Fibroblast of the aortic adventitia (primary cell): ENCODE measurements around the gene PRKD1. TPM values are rescaled to one million over a fixed set of nuclear protein-coding genes. Genes with fewer than 3 reads are reported as not detected.
A peak's percentile ranks its signal among the peaks of the same experiment; 100 is the strongest.
"Not testable (repeated sequence)": the region's sequence is repeated elsewhere in the genome, so short reads cannot be mapped to it uniquely, and the experiment has no call there.

Experiments used
- DNase-seq: peaks from one replicate; pipeline ENCODE4 v3.0.0-alpha.2; 2010; ENCODE audit warnings: low read depth
- H3K4me3 ChIP-seq: 2 replicates; pipeline ENCODE4 v1.5.1; 2011; ENCODE audit warnings: low read depth, mild to moderate bottlenecking, control low read depth, low read length, moderate library complexity
- total RNA-seq: library from RNA; depleted of rRNA; stranded (reverse); fragments of >200 nt; gene quantifications from 2 replicates; pipeline ENCODE4 v1.2.3, GENCODE V29; 2012; ENCODE audit warnings: low replicate concordance
- TF ChIP-seq, protein P1 (sequence below): IDR thresholded peaks from 2 replicates; pipeline ENCODE4 v1.5.1; 2011; ENCODE audit warnings: mild to moderate bottlenecking, low read length, control low read depth, inconsistent platforms; ENCODE audit not compliant: insufficient read depth

PRKD1 gene
- total RNA-seq, 1 donor: 11.5 TPM

DNA sequence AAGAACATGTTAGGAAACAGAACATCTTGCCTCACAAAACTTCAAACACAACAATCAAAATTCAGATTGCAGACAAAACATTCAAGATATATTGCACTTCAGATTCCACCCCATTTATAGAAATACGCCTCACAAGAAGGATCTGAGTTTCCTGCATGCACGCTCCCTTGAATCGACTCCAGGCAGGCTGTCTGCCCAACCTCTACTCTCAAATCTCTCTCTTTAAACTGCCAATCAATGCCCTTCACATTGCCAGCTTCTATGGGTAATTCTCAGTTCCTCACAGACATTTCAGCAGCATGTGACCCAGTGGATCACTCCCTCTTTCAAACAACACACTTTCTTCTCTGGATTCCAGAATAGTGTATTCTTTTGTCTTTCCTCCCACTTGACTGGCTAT lies 184.1 kb downstream of the PRKD1 start:
- H3K4me3 ChIP-seq: no peak overlapping the region
- TF ChIP-seq, protein P1, sequence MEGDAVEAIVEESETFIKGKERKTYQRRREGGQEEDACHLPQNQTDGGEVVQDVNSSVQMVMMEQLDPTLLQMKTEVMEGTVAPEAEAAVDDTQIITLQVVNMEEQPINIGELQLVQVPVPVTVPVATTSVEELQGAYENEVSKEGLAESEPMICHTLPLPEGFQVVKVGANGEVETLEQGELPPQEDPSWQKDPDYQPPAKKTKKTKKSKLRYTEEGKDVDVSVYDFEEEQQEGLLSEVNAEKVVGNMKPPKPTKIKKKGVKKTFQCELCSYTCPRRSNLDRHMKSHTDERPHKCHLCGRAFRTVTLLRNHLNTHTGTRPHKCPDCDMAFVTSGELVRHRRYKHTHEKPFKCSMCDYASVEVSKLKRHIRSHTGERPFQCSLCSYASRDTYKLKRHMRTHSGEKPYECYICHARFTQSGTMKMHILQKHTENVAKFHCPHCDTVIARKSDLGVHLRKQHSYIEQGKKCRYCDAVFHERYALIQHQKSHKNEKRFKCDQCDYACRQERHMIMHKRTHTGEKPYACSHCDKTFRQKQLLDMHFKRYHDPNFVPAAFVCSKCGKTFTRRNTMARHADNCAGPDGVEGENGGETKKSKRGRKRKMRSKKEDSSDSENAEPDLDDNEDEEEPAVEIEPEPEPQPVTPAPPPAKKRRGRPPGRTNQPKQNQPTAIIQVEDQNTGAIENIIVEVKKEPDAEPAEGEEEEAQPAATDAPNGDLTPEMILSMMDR: no peak
- DNase-seq: no peak

DNA sequence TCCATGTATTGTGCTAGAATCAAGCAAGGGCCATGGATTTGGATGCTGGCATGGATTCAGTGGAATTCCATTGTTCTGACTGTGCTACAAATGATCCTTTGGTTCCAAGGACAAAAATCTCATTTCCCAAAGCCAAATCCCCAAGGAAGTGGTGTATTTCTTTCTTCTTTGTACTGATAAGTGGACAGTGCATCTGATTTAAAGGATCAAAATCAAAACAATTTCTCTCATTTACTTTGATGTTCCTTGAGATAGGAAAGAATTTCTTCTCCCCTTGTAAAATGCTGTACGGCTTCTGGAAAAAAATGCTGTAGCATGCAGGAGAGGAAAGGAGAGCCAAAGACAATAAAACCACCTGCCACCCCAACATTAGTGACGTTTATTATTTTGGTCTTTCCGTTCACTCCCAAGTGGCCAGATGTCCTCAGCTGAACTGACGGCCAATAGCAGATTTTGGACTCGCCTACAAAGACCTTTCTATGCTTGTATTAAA lies 185.7 kb downstream of the PRKD1 start:
- peak; percentile 91 for DNase-seq
- H3K4me3 ChIP-seq: no peak overlapping the region
- TF ChIP-seq, protein P1: no peak

DNA sequence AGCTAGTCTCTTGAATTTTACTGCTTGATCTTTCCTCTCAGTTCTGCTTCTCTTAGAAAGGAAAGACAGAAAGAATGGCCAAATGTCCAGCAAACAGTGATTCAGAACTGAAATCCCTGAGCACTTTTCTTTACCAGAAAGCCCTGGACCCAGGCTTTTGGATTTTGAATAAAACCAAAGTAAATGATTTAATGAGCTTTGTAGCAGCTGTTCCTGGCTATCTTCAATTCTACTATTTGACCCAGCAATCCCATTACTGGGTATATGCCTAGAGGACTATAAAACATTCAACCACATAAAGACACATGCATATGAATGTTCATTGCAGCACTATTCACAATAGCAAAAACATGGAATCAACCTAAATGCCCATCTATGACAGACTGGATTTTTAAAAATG lies 187.2 kb downstream of the PRKD1 start:
- DNase-seq: no peak
- H3K4me3 ChIP-seq: no peak overlapping the region

DNA sequence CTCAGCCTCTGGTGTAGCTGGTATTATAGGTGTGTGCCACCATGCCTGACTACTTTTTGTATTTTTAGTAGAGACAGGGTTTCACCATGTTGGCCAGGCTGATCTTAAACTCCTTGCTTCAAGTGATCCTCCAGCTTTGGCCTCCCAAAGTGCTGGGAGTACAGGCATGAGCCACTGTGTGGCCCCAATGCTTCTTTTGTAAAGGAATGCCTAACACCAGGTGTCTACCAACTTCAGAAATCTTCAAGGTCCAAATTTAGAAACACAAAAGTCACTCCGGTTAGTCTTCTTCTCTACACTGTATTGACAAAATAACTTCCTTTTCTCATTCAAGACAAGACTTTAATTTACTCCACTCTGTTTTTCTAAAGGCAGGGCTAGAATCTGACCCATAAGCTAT lies 188.7 kb downstream of the PRKD1 start:
- TF ChIP-seq, protein P1: no peak

More for the DNA sequence above, 187.2 kb downstream of the PRKD1 start:
- TF ChIP-seq, protein P1: no peak

DNA sequence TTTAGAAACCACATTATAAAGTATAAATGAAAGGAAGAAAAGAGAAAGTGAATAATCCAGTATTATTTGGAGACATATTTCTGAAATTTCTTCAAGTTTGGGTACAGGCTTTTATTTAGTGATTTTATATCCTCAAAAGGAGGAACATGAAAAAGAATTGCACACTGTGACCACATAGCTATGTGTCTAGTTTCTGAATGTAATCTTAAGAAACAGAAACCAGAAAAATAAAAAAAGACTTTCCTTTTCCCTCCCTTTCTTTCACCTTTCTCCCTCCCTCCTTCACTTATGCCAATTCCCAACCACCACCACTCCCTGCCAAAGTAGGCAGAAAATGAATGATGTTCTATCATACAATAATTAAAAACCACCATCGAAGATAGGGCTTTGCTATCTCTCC lies 189.6 kb downstream of the PRKD1 start:
- no peak overlapping the region for H3K4me3 ChIP-seq
- TF ChIP-seq, protein P1: no peak
- no peak for DNase-seq

More for the DNA sequence above, 188.7 kb downstream of the PRKD1 start:
- H3K4me3 ChIP-seq: no peak overlapping the region
- no peak for DNase-seq

DNA sequence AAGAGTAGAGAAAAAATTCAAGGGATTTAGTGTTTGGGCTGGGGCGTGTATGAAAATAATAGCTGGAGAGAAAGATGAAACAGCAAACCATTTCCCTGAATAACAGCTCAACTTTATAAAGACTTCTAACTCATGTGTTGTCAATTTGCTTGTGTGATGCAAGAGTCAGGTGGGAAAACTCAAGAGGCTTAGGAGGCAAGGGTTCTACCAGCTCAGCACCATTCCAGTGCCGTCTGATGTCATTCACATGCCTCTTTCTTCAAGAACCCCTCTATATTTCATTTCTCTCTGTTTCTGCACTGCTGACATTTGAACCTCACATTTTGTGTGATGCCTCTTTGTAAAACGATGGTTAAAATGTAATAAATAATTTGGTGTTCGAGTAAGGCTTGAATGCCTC lies 192.2 kb downstream of the PRKD1 start:
- no peak overlapping the region for H3K4me3 ChIP-seq
- DNase-seq: no peak
- TF ChIP-seq, protein P1: no peak

DNA sequence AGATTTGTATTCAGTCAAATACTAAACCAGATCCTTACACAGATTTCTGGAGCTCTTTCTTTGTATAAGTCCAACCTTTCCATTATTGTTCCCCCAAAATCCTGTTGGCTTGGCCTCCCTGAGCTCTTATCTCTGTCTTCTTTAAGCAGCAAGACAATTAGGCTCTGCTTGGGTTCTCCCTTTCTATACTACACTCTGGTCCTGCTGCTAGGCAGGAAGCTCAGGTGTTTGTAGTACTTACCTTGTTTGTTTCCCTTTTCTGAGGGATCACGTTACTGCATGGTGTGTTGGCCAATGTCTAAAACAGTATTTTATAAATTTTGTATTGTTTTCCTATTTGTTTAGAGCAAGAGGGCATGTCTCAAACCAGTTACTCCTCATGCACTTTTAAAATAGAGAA lies 192.9 kb downstream of the PRKD1 start:
- no peak for DNase-seq
- H3K4me3 ChIP-seq: no peak overlapping the region
- TF ChIP-seq, protein P1: no peak

DNA sequence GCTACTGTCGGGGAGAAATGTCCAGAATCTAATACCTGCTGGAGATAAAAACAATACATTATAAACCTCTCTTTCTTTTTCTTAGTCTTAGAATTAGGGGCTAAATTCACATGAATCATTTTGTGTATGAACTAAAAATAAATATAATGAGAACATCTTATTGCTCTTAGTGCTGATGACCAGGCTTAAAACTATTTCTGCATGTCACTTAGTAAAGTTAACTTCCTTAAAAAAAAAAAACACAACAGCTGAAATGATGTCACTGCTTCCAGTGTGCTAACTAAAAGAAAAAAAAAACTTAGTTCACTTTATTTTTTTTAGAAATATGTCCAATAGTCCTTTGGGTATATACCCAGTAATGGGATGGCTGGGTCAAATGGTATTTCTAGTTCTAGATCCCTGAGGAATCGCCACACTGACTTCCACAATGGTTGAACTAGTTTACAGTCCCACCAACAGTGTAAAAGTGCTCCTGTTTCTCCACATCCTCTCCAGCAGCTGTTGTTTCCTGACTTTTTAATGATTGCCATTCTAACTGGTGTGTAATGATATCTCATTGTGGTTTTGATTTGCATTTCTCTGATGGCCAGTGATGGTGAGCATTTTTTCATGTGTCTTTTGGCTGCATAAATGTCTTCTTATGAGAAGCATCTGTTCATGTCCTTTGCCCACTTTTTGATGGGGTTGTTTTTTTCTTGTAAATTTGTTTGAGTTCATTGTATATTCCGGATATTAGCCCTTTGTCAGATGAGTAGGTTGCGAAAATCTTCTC lies 200.9 kb downstream of the PRKD1 start:
- H3K4me3 ChIP-seq: not testable (repeated sequence)
- peak; percentile 59 for DNase-seq
